ENCODE results near the gene SERPINA1. TPM values are rescaled to one million over a fixed set of nuclear protein-coding genes. Genes with fewer than 3 reads are reported as not detected.

SERPINA1 gene
- total and polyA plus RNA-seq, 2 of the 13 experiments (the other 11 are each of a cell fraction or from before 2014, with no cell fraction given), result 3,266 to 11,015 TPM

- Histone ChIP-seq H3K36me3 (replicated peaks in 1 of 2; ENCODE audit: control insufficient read depth in 1 of 2, insufficient read depth in 2 of 2, low read length in 2 of 2) (no peaks in the 10 kb centered on the region), H3K9ac (ENCODE audit: insufficient read depth, low read depth, low read length) (peak overlapping the region; percentile 61), H3K27me3 (ENCODE audit: control insufficient read depth in 1 of 2, insufficient read depth in 2 of 2, low read length in 2 of 2) (no peaks in the 10 kb centered on the region), H3K79me2 (ENCODE audit: insufficient read depth, low read length) (peaks cover 3% of the 10 kb centered on the region), H3K4me3 (replicated peaks in 1 of 3; ENCODE audit: insufficient read depth in 1 of 3, low read depth in 2 of 3, low read length in 3 of 3) (peak overlapping the region in 1 of 3 experiments; percentile 19; a peak in 1 of 6 replicates), H3K9me3 (ENCODE audit: low read length) (no peaks in the 10 kb centered on the region), H3K4me2 (ENCODE audit: low read depth, low read length) (peak overlapping the region; percentile 87), H2AFZ (ENCODE audit: low read length) (no peak overlapping the region), H4K20me1 (ENCODE audit: insufficient read depth, low read length) (no peaks in the 10 kb centered on the region), H3K4me1 (ENCODE audit: insufficient read depth, low read length) (peaks cover 100% of the 10 kb centered on the region), H3K27ac (ENCODE audit: extremely low read length, insufficient read depth, low read length) (peak overlapping the region; percentile 87)
- no peak for FAIRE-seq
- CTCF ChIA-PET (ENCODE audit: low intra/inter-chr PET ratio, low total read pairs), result no interaction called here
- ATAC-seq, result no peak
- no peak for TF ChIP-seq ZMAT5 (CRISPR knock-in tag; IDR thresholded peaks at IDR 0.05; ENCODE audit: borderline replicate concordance, low read depth)
- 0 out of 2 replicates have a peak, but pooled peaks have one; percentile 16 for TF ChIP-seq RBFOX2 (IDR thresholded peaks at IDR 0.05; ENCODE audit: low read depth, low read length)
- intact Hi-C loops (cut with micrococcal nuclease; ENCODE audit: unreplicated experiment), result no loop called here
- DNase-seq (ENCODE audit: low spot score), result no peak
- in situ Hi-C loops (cut with HindIII; ENCODE audit: extremely low pct_ligation_motif_present, low pct_unique_long_range_greater_than_20kb), result no loop called here
- POLR2A ChIA-PET, result interaction anchor here (0.9 to 8.9 kb wide), 12 partner anchors 9 to 202 kb away, joined by 3 to 180 read pairs (median 7); partner anchors contain the start of genes SERPINA1, SERPINA10 and SERPINA6
- no TSS peak for BruUV-seq (replicated peaks)
These were observed 8.3 kb upstream of the SERPINA1 start for GRCh38 chr14:94396628-94397225.

- Histone ChIP-seq H3K79me2 (ENCODE audit: insufficient read depth, low read length) (peaks cover 3% of the 10 kb centered on the region), H3K27ac (ENCODE audit: extremely low read length, insufficient read depth, low read length) (peak overlapping the region; percentile 87), H4K20me1 (ENCODE audit: insufficient read depth, low read length) (no peaks in the 10 kb centered on the region), H3K4me3 (replicated peaks in 1 of 3; ENCODE audit: insufficient read depth in 1 of 3, low read depth in 2 of 3, low read length in 3 of 3) (peak overlapping the region; percentile 3 to 67 (median 35); a peak in 2 of 6 replicates), H3K9ac (ENCODE audit: insufficient read depth, low read depth, low read length) (peak overlapping the region; percentile 72), H3K9me3 (ENCODE audit: low read length) (no peaks in the 10 kb centered on the region), H3K4me2 (ENCODE audit: low read depth, low read length) (peak overlapping the region; percentile 87), H3K27me3 (ENCODE audit: control insufficient read depth in 1 of 2, insufficient read depth in 2 of 2, low read length in 2 of 2) (no peaks in the 10 kb centered on the region), H3K36me3 (replicated peaks in 1 of 2; ENCODE audit: control insufficient read depth in 1 of 2, insufficient read depth in 2 of 2, low read length in 2 of 2) (no peaks in the 10 kb centered on the region), H2AFZ (ENCODE audit: low read length) (no peak overlapping the region), H3K4me1 (ENCODE audit: insufficient read depth, low read length) (peaks cover 100% of the 10 kb centered on the region)
- 7% methylated on average over 4 of the region's 5 CpGs for WGBS (ENCODE audit: low lambda C conversion rate)
- peak; percentile 91 for ATAC-seq
- ChIA-PET CTCF (ENCODE audit: low intra/inter-chr PET ratio, low total read pairs) (no interaction called here), POLR2A (interaction anchor here (0.8 to 8.9 kb wide), 14 partner anchors 8 to 437 kb away, joined by 3 to 180 read pairs (median 5); partner anchors contain the start of genes SERPINA1, SERPINA10 and SERPINA6)
- BruUV-seq (replicated peaks), result no TSS peak
- peak; percentile 95 for FAIRE-seq
- DNase-seq (ENCODE audit: low spot score), result peak; percentile 99
- in situ Hi-C loops (cut with HindIII; ENCODE audit: extremely low pct_ligation_motif_present, low pct_unique_long_range_greater_than_20kb) (no loop called here), intact Hi-C loops (cut with micrococcal nuclease; ENCODE audit: unreplicated experiment) (no loop called here)
- TF ChIP-seq ZBTB34 (CRISPR knock-in tag; IDR thresholded peaks at IDR 0.05) (peak; percentile 86; the same call in 1 of the 2 replicates), ZNF576 (CRISPR knock-in tag; IDR thresholded peaks at IDR 0.05) (no peak), NBN (conservative IDR thresholded peaks at IDR 0.05) (no peak), HOXD1 (CRISPR knock-in tag; IDR thresholded peaks at IDR 0.05) (peak; percentile 51; the same call in 1 of the 2 replicates), SUZ12 (IDR thresholded peaks at IDR 0.05; ENCODE audit: low read depth, low read length) (no peak), NFYC (CRISPR knock-in tag; IDR thresholded peaks at IDR 0.05) (no peak; the same call in 1 of the 2 replicates), ZSCAN29 (CRISPR knock-in tag; conservative IDR thresholded peaks at IDR 0.05) (peak; percentile 92), ZNF20 (CRISPR knock-in tag; IDR thresholded peaks at IDR 0.05) (no peak), ZNF629 (CRISPR knock-in tag; conservative IDR thresholded peaks at IDR 0.05) (peak; percentile 56; the same call in 1 of the 2 replicates)
- TF ChIP-seq, protein P1, sequence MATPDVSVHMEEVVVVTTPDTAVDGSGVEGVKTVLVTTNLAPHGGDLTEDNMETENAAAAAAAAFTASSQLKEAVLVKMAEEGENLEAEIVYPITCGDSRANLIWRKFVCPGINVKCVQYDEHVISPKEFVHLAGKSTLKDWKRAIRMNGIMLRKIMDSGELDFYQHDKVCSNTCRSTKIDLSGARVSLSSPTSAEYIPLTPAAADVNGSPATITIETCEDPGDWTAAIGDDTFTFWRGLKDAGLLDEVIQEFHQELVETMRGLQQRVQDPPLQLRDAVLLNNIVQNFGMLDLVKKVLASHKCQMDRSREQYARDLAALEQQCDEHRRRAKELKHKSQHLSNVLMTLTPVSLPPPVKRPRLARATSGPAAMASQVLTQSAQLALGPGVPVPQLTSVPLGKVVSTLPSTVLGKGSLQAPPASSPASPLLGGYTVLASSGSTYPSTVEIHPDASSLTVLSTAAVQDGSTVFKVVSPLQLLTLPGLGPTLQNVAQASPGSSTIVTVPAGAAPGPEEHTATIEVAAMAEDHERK (CRISPR knock-in tag; IDR thresholded peaks at IDR 0.05; ENCODE audit: low read depth), result no peak
- TF ChIP-seq, protein P2, sequence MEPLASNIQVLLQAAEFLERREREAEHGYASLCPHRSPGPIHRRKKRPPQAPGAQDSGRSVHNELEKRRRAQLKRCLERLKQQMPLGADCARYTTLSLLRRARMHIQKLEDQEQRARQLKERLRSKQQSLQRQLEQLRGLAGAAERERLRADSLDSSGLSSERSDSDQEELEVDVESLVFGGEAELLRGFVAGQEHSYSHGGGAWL (CRISPR knock-in tag; IDR thresholded peaks at IDR 0.05), result peak; percentile 59; the same call in 1 of the 2 replicates
These were observed 7.6 kb upstream of the SERPINA1 start for GRCh38 chr14:94395888-94396574.
